ENCODE measurements around the gene UTP14A. TPM values are rescaled to one million over a fixed set of nuclear protein-coding genes. Genes with fewer than 3 reads are reported as not detected.

Gene UTP14A
- total and polyA plus RNA-seq, 4 donors: 3.0 to 6.6 (median 5.1) TPM

DNA sequence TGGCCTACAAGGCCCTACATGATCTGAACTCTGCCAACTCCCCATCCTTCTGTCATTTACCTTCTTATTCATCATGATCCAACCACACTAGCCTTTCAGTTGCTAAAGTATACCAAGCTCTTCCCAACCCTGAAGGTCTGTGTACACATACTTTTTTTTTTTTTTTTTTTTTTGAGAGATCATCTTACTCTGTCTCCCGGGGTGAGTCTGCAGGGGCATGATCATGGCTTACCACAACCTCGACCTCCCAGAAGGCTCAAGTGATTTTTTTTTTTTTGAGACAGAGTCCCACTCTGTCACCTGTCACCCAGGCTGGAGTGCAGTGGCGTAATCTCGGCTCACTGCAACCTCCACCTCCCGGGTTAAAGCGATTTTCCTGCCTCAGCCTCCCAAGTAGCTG, 5.9 kb upstream of the UTP14A start:
- DNase-seq (ENCODE audit: low spot score): no peak
- no peak for TF ChIP-seq RAD21 (IDR thresholded peaks at IDR 0.05)
- no peak for TF ChIP-seq SP1 (IDR thresholded peaks at IDR 0.05)
- TF ChIP-seq NR2F2 (IDR thresholded peaks at IDR 0.05): no peak
- TF ChIP-seq RXRA (IDR thresholded peaks at IDR 0.05): no peak
- no peak for TF ChIP-seq FOXA1 (IDR thresholded peaks at IDR 0.05)
- no peak for TF ChIP-seq TAF1 (conservative IDR thresholded peaks at IDR 0.05)
- TF ChIP-seq, protein P1, sequence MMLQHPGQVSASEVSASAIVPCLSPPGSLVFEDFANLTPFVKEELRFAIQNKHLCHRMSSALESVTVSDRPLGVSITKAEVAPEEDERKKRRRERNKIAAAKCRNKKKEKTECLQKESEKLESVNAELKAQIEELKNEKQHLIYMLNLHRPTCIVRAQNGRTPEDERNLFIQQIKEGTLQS (IDR thresholded peaks at IDR 0.05): no peak
- TF ChIP-seq, protein P2, sequence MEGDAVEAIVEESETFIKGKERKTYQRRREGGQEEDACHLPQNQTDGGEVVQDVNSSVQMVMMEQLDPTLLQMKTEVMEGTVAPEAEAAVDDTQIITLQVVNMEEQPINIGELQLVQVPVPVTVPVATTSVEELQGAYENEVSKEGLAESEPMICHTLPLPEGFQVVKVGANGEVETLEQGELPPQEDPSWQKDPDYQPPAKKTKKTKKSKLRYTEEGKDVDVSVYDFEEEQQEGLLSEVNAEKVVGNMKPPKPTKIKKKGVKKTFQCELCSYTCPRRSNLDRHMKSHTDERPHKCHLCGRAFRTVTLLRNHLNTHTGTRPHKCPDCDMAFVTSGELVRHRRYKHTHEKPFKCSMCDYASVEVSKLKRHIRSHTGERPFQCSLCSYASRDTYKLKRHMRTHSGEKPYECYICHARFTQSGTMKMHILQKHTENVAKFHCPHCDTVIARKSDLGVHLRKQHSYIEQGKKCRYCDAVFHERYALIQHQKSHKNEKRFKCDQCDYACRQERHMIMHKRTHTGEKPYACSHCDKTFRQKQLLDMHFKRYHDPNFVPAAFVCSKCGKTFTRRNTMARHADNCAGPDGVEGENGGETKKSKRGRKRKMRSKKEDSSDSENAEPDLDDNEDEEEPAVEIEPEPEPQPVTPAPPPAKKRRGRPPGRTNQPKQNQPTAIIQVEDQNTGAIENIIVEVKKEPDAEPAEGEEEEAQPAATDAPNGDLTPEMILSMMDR (IDR thresholded peaks at IDR 0.05; ENCODE audit: low read depth, low read length, missing input control): no peak
- TF ChIP-seq HNF4G (IDR thresholded peaks at IDR 0.05): no peak
- no peak for TF ChIP-seq JUND (IDR thresholded peaks at IDR 0.05)
- TF ChIP-seq GABPA (IDR thresholded peaks at IDR 0.05 in 1 of 2, conservative IDR thresholded peaks at IDR 0.05 in 1 of 2): no peak
- TF ChIP-seq, protein P3, sequence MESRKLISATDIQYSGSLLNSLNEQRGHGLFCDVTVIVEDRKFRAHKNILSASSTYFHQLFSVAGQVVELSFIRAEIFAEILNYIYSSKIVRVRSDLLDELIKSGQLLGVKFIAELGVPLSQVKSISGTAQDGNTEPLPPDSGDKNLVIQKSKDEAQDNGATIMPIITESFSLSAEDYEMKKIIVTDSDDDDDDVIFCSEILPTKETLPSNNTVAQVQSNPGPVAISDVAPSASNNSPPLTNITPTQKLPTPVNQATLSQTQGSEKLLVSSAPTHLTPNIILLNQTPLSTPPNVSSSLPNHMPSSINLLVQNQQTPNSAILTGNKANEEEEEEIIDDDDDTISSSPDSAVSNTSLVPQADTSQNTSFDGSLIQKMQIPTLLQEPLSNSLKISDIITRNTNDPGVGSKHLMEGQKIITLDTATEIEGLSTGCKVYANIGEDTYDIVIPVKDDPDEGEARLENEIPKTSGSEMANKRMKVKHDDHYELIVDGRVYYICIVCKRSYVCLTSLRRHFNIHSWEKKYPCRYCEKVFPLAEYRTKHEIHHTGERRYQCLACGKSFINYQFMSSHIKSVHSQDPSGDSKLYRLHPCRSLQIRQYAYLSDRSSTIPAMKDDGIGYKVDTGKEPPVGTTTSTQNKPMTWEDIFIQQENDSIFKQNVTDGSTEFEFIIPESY (IDR thresholded peaks at IDR 0.05): no peak
- TF ChIP-seq FOXA2 (IDR thresholded peaks at IDR 0.05): no peak
- H3K4me3 ChIP-seq (ENCODE audit: low read depth in 1 of 3, low read length in 3 of 3): no peak overlapping the region
- WGBS: 89% methylated on average over 6 of the region's 6 CpGs
- no peaks in the 10 kb centered on the region for H3K36me3 ChIP-seq (ENCODE audit: control insufficient read depth in 4 of 4, insufficient read depth in 3 of 4, low read depth in 1 of 4, low read length in 3 of 4)
- no peak overlapping the region for H3K9ac ChIP-seq (ENCODE audit: low read depth in 1 of 2, low read length in 2 of 2)
- no peak overlapping the region for H3K27ac ChIP-seq (ENCODE audit: low read depth in 1 of 2, low read length in 2 of 2)
- H3K27me3 ChIP-seq (ENCODE audit: control insufficient read depth in 4 of 4, insufficient read depth in 4 of 4, low read length in 3 of 4): peaks cover 0 to 2% (median 0%) of the 10 kb centered on the region in 4 donors
- no peaks in the 10 kb centered on the region for H3K9me3 ChIP-seq (ENCODE audit: control insufficient read depth in 4 of 4, low read length in 3 of 4)
- no peaks in the 10 kb centered on the region for H3K4me1 ChIP-seq (ENCODE audit: control insufficient read depth in 4 of 4, insufficient read depth in 4 of 4, low read length in 3 of 4)

DNA sequence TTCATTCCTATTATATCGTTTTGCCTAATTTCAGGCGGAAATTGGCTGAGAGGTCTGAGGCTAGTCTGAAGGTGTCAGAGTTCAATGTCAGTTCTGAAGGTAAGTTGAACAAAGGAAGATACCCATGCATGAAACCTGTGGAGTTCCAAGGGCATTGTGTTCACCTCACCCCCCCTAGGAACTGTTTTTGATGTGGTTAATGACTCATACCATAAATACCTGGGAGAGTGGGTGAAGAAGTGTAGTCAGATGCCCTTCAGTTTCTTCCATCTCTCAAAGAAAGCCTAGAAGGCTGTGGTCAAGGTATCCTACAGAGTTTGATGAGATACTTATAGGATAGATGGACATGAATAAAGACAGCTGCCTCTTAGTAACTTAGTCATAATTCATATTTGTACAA, 2.7 kb downstream of the UTP14A start:
- no peaks in the 10 kb centered on the region for H3K9me3 ChIP-seq (ENCODE audit: control insufficient read depth in 4 of 4, low read length in 3 of 4)
- no peaks in the 10 kb centered on the region for H3K27me3 ChIP-seq (ENCODE audit: control insufficient read depth in 4 of 4, insufficient read depth in 4 of 4, low read length in 3 of 4)
- TF ChIP-seq EGR1 (IDR thresholded peaks at IDR 0.05; ENCODE audit: low read depth in 2 of 2): no peak
- TF ChIP-seq, protein P2 (IDR thresholded peaks at IDR 0.05; ENCODE audit: low read depth, low read length, missing input control): no peak
- TF ChIP-seq, protein P4, sequence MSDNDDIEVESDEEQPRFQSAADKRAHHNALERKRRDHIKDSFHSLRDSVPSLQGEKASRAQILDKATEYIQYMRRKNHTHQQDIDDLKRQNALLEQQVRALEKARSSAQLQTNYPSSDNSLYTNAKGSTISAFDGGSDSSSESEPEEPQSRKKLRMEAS (IDR thresholded peaks at IDR 0.05): no peak
- TF ChIP-seq RXRA (IDR thresholded peaks at IDR 0.05): no peak
- no peak for TF ChIP-seq GABPA (IDR thresholded peaks at IDR 0.05 in 1 of 2, conservative IDR thresholded peaks at IDR 0.05 in 1 of 2)
- TF ChIP-seq NR2F2 (IDR thresholded peaks at IDR 0.05): no peak
- DNase-seq (ENCODE audit: low spot score): no peak
- WGBS: 90% methylated on average over 2 of the region's 2 CpGs
- H3K9ac ChIP-seq (ENCODE audit: low read depth in 1 of 2, low read length in 2 of 2): no peak overlapping the region
- no peak overlapping the region for H3K4me3 ChIP-seq (ENCODE audit: low read depth in 1 of 3, low read length in 3 of 3)
- H3K27ac ChIP-seq (ENCODE audit: low read depth in 1 of 2, low read length in 2 of 2): no peak overlapping the region
- H3K4me1 ChIP-seq (ENCODE audit: control insufficient read depth in 4 of 4, insufficient read depth in 4 of 4, low read length in 3 of 4): peaks cover 0 to 8% (median 3%) of the 10 kb centered on the region in 4 donors
- peaks cover 2 to 23% (median 10%) of the 10 kb centered on the region in 4 donors for H3K36me3 ChIP-seq (ENCODE audit: control insufficient read depth in 4 of 4, insufficient read depth in 3 of 4, low read depth in 1 of 4, low read length in 3 of 4)
